Fibroblast of upper back skin (primary cell): ENCODE measurements around the gene TCIRG1.

Experiments
- DNase-seq: peaks from one replicate; pipeline ENCODE4 v3.0.0-alpha.2; 2013

The TCIRG1 gene

GRCh38 chr11:68016904-68017817 lies 21.7 kb upstream of the TCIRG1 start:
- no peak for DNase-seq

DNA sequence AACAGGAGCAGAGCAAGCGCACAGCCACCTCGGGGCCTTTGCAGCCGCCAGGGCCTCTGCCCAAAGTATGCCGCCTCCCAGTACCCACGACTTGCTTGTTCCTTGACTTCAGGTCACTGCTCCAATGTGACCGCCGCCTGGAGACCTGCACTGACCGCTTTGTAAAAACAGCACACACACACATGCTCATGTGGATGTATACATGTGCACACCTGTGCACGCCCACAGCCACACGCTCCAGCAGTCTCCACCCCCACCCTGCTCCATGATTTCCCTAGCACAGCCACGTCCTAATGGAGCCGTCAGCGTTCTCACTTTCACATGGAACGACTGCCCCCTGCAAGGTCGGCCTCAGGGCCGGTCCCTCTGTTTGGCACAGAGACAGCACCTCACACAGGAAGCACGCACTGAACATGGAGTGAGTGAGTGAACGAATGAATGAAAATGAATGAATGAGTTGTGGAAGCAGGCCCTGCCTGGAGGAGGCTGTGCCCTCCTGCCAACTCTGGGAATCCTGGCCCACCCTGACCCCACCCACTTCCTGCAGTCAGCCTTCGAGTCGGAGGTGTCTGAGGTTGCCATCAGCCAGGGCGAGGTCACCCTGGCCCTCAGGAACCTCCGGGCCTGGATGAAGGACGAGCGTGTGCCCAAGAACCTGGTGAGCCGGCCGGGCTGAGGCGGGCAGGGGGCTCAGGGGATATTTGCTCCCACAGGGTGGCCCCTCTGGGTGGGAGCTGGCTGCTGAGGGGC lies 20.7 kb upstream of the TCIRG1 start:
- DNase-seq = no peak

DNA sequence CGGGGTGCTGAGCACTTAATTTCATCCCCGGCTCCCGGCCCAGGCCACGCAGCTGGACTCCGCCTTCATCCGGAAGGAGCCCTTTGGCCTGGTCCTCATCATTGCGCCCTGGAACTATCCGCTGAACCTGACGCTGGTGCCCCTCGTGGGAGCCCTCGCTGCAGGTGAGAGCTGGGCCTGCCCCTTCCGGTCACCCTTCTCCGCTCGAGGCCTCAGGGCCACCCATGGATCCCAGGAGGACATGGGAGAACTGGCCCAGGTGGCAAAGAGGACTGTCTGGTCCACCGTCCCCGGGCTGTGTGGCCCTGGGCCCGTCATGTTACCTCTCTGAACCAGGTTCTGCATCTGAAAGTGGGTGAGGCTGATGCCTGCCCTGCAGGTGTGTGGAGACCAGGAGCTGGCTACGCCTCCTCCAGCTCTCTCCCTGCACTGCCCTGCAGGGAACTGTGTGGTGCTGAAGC lies 20.1 kb upstream of the TCIRG1 start:
- DNase-seq = no peak

- no peak for DNase-seq
These were observed 19.3 kb upstream of the TCIRG1 start for GRCh38 chr11:68019486-68019885.

- peak; percentile 25 for DNase-seq
These were observed 18.2 kb upstream of the TCIRG1 start for GRCh38 chr11:68020575-68020974.

DNA sequence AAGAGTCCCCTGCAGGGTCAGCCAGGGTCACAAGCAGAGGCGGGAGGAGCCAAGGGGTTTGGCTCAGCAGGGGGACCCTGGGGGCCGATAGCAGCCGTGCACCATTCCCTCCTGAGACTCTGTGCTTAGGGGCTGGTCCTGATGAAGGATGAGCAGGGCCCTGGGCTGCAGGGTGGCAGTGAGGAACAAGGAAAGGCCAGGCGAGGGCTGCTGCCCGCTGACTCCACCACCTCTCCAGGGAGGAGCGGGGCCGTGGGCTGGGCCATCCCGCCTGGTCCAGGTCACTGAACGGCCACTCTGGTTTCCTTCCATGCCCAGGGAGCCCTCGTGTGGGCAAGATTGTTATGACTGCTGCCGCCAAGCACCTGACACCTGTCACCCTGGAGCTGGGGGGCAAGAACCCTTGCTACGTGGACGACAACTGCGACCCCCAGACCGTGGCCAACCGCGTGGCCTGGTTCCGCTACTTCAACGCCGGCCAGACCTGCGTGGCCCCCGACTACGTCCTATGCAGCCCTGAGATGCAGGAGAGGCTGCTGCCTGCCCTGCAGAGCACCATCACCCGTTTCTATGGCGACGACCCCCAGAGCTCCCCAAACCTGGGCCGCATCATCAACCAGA lies 17.5 kb upstream of the TCIRG1 start:
- DNase-seq = no peak

DNA sequence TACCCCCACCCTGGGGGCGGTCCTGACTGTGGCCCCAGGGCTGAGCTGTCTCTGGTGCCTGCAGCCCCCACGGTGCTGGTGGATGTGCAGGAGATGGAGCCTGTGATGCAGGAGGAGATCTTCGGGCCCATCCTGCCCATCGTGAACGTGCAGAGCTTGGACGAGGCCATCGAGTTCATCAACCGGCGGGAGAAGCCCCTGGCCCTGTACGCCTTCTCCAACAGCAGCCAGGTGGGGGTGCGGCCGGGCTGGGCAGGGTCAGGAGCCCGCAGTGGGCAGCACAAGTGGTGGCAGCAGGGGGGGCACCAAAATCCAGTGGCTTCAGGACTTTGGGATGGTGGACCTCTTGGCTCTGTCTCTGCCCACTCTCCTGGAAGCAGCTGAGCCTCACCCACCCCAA lies 16.3 kb upstream of the TCIRG1 start:
- no peak for DNase-seq

DNA sequence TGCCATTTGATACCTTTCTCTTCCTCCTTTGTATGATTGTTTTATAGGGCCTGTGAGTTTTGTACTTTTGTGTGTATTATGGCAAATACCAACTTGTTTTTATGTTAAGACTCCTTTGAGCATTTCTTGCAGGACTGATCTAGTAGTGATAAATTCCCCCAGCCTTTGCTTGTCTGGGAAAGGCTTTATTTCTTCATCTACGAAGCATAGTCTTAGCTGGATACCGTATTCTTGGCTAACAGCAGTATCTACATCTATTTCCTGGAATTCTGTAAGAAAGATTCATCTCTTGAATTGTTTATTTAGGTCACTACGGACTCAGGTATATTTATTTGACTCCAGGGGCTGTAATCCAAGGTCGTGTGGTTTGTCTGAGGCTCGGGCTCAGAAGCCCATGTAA lies 14.3 kb upstream of the TCIRG1 start:
- DNase-seq = no peak

DNA sequence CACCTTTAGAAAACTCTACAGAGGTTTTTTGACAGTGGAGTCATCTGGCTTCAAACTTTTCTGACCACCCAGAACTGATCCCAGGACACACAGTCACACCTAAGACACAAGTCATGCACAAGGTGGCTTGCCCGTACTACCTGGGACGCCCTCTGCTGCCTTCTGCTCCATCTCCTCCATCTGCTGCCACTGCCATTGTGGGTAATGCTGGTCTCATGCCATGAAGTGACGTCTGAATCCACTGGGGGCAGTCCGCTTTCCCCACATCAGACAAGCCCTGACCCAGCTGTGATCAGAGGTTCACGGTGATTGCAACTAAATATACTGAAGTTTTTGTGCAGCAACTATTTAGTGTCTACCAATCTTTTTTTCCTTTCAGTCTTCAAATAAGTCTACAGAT lies 13.8 kb upstream of the TCIRG1 start:
- no peak for DNase-seq

DNA sequence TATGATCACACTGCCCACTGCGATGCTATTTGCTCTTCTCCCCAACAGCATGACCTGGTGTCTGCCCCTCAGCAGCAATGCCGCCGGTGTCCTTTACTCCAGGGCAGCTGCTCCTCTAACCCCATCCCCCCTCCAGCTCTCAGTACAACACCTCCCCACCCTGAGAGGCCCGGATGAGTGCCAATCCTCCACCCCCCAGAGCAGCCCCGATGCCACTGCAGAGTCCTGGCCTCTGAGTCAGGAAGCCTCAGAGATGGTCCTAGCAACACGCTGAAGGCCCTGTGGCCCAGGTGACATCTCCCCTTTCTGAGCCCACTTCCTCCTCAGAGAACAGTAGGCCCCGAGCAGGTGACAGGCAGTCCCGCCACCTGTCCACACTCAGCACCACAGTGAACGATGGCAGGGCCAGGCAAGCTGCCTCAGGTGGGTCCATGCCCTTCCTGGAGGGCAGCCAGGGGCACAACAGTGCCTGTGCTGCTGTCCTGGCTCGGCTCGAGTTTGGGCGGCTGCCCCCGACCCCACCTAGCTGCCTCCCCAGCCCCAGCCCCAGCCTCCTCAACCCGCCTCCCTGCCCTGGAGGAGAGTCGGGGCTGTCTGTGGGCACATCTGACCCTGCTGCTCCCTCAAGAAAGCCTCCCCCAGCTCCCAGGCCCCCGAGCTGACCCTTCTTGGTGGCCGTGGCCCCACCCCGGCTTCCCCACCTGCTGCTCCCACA lies 12.3 kb upstream of the TCIRG1 start:
- DNase-seq = no peak

DNA sequence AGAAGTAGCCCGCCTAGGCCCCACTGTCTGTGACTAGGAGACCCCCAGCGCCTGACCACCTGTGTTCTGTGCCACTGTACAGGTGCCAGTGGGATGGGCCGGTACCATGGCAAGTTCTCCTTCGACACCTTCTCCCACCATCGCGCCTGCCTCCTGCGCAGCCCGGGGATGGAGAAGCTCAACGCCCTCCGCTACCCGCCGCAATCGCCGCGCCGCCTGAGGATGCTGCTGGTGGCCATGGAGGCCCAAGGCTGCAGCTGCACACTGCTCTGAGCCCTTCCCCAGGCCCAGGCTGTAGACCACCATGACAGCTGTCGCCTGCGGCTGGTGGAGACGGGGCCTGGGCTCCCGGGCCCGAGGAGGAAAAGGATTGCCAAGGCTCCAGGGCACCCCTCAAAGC lies 11.2 kb upstream of the TCIRG1 start:
- no peak for DNase-seq

DNA sequence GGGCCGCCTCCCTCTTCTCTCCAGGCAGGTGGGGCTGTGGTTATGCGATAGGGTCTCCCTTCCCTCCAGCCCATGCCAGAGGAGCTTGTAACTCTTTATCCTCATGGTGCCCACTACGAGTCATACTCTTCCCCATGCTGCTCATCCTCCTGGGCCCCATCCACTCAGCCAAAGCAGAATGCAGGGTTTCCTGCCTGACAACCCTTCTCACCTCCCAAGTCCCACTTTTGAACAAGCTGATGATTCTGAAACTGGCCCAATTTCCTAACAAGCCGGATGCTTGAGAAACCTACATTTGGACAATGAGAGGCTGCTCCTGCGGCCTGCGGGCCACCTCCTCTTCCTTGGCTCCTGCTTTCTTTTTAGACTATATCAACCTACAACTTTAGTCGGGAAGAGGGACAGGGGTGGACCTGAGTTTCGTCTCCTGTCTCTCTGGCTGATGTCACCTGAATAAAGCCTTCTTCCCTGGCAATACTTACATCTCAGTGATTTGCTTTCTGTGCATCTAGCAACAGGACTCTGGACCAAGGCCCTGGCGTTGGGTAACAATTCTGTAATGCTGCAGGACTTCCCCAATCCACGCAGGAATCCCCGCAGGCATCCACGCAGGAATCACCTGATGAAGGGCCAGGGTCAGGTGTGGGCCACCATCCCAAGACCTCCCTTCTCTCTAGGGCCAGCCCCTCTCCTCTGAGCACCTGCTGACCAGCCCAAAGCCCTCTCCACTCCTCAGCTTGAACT lies 9.9 kb upstream of the TCIRG1 start:
- peak; percentile 46 for DNase-seq

GRCh38 chr11:68030318-68031143 lies 8.3 kb upstream of the TCIRG1 start, which contains the start of gene NDUFS8:
Gene NDUFS8 (plus strand): TSS chr11:68030681. CDS start chr11:68032152, 1,471 bp downstream.
- peak; percentile 99 for DNase-seq

GRCh38 chr11:68031144-68031464 lies 7.7 kb upstream of the TCIRG1 start:
- DNase-seq = no peak

- no peak for DNase-seq
These were observed 6.8 kb upstream of the TCIRG1 start for GRCh38 chr11:68032003-68032402.

- no peak for DNase-seq
These were observed 5.7 kb upstream of the TCIRG1 start for GRCh38 chr11:68032997-68033707.

GRCh38 chr11:68033708-68034045 lies 5.1 kb upstream of the TCIRG1 start:
- no peak for DNase-seq

- no peak for DNase-seq
These were observed 3.5 kb upstream of the TCIRG1 start for GRCh38 chr11:68035266-68035876.

- DNase-seq = no peak
These were observed 2.6 kb upstream of the TCIRG1 start for GRCh38 chr11:68036141-68036716.

- DNase-seq = no peak
These were observed 2.0 kb upstream of the TCIRG1 start for GRCh38 chr11:68036717-68037239.
